Measurements from ENCODE around the gene ZNF155.

DNA sequence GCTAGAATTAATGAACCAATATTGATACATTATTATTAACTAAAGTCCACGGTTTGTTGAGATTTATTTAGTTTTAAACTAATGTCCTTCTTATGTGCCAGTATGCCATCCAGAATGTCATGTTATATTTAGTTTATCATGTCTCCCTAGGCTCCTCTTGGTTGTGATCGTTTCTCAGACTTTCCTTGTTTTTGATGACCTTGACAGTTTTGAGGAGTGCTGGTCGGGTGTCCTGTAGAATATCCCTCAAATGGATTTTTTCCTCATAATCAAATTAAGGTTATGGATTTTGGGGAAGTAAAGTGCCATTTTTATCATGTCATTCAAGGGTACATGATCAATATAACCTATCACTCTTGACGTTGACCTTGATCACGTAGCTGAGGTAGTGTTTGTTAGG, 42.8 kb upstream of the ZNF155 start:
- no peak for TF ChIP-seq EZH2 (IDR thresholded peaks at IDR 0.05; ENCODE audit: borderline replicate concordance, low read length)
- TF ChIP-seq, protein P1, sequence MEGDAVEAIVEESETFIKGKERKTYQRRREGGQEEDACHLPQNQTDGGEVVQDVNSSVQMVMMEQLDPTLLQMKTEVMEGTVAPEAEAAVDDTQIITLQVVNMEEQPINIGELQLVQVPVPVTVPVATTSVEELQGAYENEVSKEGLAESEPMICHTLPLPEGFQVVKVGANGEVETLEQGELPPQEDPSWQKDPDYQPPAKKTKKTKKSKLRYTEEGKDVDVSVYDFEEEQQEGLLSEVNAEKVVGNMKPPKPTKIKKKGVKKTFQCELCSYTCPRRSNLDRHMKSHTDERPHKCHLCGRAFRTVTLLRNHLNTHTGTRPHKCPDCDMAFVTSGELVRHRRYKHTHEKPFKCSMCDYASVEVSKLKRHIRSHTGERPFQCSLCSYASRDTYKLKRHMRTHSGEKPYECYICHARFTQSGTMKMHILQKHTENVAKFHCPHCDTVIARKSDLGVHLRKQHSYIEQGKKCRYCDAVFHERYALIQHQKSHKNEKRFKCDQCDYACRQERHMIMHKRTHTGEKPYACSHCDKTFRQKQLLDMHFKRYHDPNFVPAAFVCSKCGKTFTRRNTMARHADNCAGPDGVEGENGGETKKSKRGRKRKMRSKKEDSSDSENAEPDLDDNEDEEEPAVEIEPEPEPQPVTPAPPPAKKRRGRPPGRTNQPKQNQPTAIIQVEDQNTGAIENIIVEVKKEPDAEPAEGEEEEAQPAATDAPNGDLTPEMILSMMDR (conservative IDR thresholded peaks at IDR 0.05 in 1 of 2, IDR thresholded peaks at IDR 0.05 in 1 of 2; ENCODE audit: extremely low read depth in 1 of 2, insufficient read depth in 1 of 2, low read depth in 1 of 2, low read length in 2 of 2), result no peak

All from mammary epithelial cell (primary cell).